ENCODE measurements around the gene DGCR8. TPM values are rescaled to one million over a fixed set of nuclear protein-coding genes. Genes with fewer than 3 reads are reported as not detected.

Gene DGCR8
- total RNA-seq, 1 experiment from 2014 or later, result 34.7 TPM

DNA sequence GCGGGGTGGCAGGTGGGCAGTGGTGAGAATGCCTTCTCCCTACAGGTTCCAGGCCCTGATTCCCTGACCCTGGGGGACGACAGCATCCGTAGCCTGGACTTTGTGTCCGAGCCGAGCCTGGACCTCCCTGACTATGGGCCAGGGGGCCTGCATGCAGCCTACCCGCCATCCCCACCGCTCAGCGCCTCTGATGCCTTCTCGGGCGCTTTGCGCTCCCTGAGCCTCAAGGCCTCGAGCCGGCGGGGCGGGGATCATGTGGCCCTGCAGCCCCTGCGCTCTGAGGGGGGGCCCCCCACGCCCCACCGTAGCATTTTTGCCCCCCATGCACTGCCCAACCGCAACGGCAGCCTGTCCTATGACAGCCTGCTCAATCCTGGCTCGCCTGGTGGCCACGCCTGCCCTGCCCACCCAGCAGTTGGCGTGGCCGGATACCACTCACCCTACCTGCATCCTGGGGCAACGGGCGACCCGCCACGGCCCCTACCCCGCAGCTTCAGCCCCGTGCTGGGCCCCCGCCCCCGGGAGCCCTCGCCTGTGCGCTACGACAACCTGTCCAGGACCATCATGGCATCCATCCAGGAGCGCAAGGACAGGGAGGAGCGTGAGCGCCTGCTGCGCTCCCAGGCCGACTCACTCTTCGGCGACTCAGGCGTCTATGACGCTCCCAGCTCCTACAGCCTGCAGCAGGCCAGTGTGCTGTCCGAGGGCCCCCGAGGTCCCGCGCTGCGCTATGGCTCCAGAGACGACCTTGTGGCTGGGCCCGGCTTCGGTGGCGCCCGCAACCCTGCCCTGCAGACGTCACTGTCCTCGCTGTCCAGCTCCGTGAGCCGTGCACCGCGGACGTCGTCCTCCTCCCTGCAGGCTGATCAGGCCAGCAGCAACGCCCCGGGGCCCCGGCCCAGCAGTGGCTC is 62.9 kb downstream of the DGCR8 start:
- no peaks in the 10 kb centered on the region for H3K9me2 ChIP-seq (ENCODE audit: insufficient read depth)
- H3K4me1 ChIP-seq (replicated peaks; ENCODE audit: insufficient read depth), result no peaks in the 10 kb centered on the region
- intact Hi-C loops (cut with micrococcal nuclease; ENCODE audit: unreplicated experiment), result no loop called here
- no peaks in the 10 kb centered on the region for H3F3A ChIP-seq (ENCODE audit: insufficient read depth, low read depth)
- CTCF ChIA-PET, result no interaction called here
- TF ChIP-seq EZH2 (IDR thresholded peaks at IDR 0.05; ENCODE audit: low read depth), result no peak
- TF ChIP-seq, protein P1, sequence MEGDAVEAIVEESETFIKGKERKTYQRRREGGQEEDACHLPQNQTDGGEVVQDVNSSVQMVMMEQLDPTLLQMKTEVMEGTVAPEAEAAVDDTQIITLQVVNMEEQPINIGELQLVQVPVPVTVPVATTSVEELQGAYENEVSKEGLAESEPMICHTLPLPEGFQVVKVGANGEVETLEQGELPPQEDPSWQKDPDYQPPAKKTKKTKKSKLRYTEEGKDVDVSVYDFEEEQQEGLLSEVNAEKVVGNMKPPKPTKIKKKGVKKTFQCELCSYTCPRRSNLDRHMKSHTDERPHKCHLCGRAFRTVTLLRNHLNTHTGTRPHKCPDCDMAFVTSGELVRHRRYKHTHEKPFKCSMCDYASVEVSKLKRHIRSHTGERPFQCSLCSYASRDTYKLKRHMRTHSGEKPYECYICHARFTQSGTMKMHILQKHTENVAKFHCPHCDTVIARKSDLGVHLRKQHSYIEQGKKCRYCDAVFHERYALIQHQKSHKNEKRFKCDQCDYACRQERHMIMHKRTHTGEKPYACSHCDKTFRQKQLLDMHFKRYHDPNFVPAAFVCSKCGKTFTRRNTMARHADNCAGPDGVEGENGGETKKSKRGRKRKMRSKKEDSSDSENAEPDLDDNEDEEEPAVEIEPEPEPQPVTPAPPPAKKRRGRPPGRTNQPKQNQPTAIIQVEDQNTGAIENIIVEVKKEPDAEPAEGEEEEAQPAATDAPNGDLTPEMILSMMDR (conservative IDR thresholded peaks at IDR 0.05), result no peak
- no peaks in the 10 kb centered on the region for H3K79me2 ChIP-seq (ENCODE audit: low read depth)
- no peaks in the 10 kb centered on the region for H3K27me3 ChIP-seq (ENCODE audit: insufficient read depth, low read depth)
- no TSS peak for BruUV-seq (replicated peaks)
- H4K20me1 ChIP-seq (ENCODE audit: insufficient read depth), result no peaks in the 10 kb centered on the region
- H3K4me3 ChIP-seq, result no peak overlapping the region
- H2AFZ ChIP-seq, result no peak overlapping the region
- H3K27ac ChIP-seq, result no peak overlapping the region
- POLR2A ChIA-PET (ENCODE audit: unreplicated experiment), result no interaction called here
- H3K4me2 ChIP-seq, result no peak overlapping the region
- no peaks in the 10 kb centered on the region for H3K9me3 ChIP-seq (ENCODE audit: insufficient read depth, low read depth)
- DNase-seq, result no peak
- no peaks in the 10 kb centered on the region for H3K36me3 ChIP-seq (ENCODE audit: low read depth)

DNA sequence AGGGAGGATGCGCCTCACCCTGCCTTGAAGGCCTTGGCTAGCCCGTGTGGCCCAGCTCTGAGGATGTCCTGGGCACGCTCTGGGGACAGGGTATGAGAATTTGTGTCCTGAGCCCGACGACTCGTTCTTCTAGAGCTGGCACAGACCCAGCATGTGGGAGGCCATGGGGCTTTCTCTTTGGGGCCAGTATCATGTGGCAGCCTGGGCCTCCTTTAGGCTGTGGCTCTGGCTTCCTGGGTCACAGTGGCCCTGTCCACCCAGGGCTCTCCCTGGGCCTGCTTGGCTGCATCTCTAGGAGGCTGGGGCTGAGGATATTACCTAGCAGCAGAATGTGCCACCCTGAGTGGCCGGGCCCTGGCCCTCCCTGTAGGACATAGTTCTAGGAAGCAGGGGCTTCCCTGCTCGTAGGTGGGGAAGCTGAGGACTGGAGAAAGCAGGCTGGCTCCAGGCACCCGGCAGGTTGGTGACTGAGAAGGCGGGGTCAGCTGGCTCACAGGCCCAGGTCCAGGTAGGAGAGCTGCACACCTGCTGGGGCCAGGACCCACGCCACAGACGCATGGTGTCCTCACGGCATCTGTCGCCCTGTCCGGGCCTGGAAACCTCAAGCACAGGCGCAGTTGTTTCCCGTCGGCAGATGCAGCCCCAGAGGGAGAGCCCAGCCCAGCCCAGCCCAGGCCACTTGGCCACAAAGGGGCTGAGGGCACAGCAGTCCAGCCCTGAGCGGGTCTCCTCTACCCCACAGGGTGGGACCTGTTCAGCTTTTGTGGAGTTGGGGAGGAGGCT is 64.0 kb downstream of the DGCR8 start:
- H3K9me3 ChIP-seq (ENCODE audit: insufficient read depth, low read depth), result no peaks in the 10 kb centered on the region
- intact Hi-C loops (cut with micrococcal nuclease; ENCODE audit: unreplicated experiment), result no loop called here
- H3F3A ChIP-seq (ENCODE audit: insufficient read depth, low read depth), result no peaks in the 10 kb centered on the region
- no TSS peak for BruUV-seq (replicated peaks)
- ChIA-PET CTCF (no interaction called here), POLR2A (ENCODE audit: unreplicated experiment) (no interaction called here)
- H3K36me3 ChIP-seq (ENCODE audit: low read depth), result no peaks in the 10 kb centered on the region
- TF ChIP-seq EZH2 (IDR thresholded peaks at IDR 0.05; ENCODE audit: low read depth), result no peak
- no peaks in the 10 kb centered on the region for H3K27me3 ChIP-seq (ENCODE audit: insufficient read depth, low read depth)
- no peak for DNase-seq
- H3K9me2 ChIP-seq (ENCODE audit: insufficient read depth), result no peaks in the 10 kb centered on the region
- H4K20me1 ChIP-seq (ENCODE audit: insufficient read depth), result no peaks in the 10 kb centered on the region
- H3K27ac ChIP-seq, result no peak overlapping the region
- H2AFZ ChIP-seq, result no peak overlapping the region
- no peaks in the 10 kb centered on the region for H3K4me1 ChIP-seq (replicated peaks; ENCODE audit: insufficient read depth)
- H3K4me3 ChIP-seq, result no peak overlapping the region
- no peaks in the 10 kb centered on the region for H3K79me2 ChIP-seq (ENCODE audit: low read depth)
- no peak overlapping the region for H3K4me2 ChIP-seq

DNA sequence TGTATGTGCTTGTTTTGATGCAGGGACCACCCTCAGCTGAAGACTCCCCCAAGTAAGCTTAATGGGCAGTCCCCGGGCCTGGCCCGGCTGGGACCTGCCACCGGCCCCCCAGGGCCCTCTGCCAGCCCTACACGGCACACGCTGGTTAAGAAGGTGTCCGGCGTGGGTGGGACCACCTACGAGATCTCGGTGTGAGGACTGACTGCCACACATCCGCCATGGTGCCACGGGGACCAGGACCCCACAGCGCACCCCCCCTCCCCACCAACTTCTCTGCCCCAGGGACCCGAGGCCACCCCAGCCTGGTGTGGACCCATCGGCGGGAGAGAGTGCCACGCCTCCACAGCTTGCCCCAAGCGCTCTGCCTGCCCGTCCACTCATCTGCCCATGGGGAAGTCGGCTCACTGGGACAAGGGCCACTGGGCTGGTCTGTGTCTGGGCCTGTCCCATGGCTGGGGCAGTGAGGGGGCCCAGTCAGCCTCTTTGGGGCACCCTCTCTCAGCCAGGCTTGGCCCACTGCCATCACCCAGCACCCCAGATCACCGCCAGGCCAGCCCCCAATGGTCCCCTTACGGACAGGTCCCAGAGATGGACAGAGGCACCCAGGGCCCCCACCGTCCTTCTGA is 65.3 kb downstream of the DGCR8 start:
- no peak overlapping the region for H3K4me3 ChIP-seq
- no peaks in the 10 kb centered on the region for H3K27me3 ChIP-seq (ENCODE audit: insufficient read depth, low read depth)
- H4K20me1 ChIP-seq (ENCODE audit: insufficient read depth), result no peaks in the 10 kb centered on the region
- no peaks in the 10 kb centered on the region for H3K9me3 ChIP-seq (ENCODE audit: insufficient read depth, low read depth)
- TF ChIP-seq, protein P1 (conservative IDR thresholded peaks at IDR 0.05), result no peak
- TF ChIP-seq EZH2 (IDR thresholded peaks at IDR 0.05; ENCODE audit: low read depth), result no peak
- ChIA-PET CTCF (no interaction called here), POLR2A (ENCODE audit: unreplicated experiment) (no interaction called here)
- no peaks in the 10 kb centered on the region for H3K9me2 ChIP-seq (ENCODE audit: insufficient read depth)
- H2AFZ ChIP-seq, result no peak overlapping the region
- no peaks in the 10 kb centered on the region for H3K36me3 ChIP-seq (ENCODE audit: low read depth)
- intact Hi-C loops (cut with micrococcal nuclease; ENCODE audit: unreplicated experiment), result no loop called here
- no peak for DNase-seq
- no peaks in the 10 kb centered on the region for H3F3A ChIP-seq (ENCODE audit: insufficient read depth, low read depth)
- no peak overlapping the region for H3K4me2 ChIP-seq
- H3K27ac ChIP-seq, result no peak overlapping the region
- BruUV-seq (replicated peaks), result no TSS peak
- H3K79me2 ChIP-seq (ENCODE audit: low read depth), result no peaks in the 10 kb centered on the region
- no peaks in the 10 kb centered on the region for H3K4me1 ChIP-seq (replicated peaks; ENCODE audit: insufficient read depth)

Data from PC-9 (cell line).